ENCODE measurements around the gene AKNAD1. TPM values are rescaled to one million over a fixed set of nuclear protein-coding genes. Genes with fewer than 3 reads are reported as not detected.
"Not testable (repeated sequence)": the region's sequence is repeated elsewhere in the genome, so short reads cannot be mapped to it uniquely, and the experiment has no call there.

AKNAD1 gene
- total RNA-seq, 1 donor from 2014 or later = not detected

GRCh38 chr1:108803548-108803947, 53.3 kb downstream of the AKNAD1 start:
- intact Hi-C loops (cut with DNase I) = no loop called here
- no peak for DNase-seq (ENCODE audit: low spot score)

DNA sequence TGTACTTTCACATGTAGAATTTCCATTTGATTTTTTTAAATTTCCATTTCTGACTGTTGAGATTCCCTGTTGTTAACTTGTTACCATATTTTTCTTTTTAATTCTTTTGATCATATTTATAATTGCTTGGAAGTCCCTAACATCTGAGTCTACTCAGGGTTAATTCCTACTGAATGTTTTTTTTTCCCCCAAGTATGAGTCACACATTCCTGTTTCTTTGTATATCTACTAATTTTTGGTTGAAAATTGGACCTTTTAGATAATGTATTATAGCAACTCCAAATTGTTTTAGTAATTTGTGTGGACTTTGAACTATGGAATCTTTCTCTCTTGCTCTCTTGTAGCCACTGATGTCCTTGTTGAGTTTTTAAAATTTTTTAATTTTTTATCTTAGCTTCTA, 55.8 kb downstream of the AKNAD1 start:
- intact Hi-C loops (cut with DNase I) = no loop called here
- DNase-seq (ENCODE audit: low spot score) = no peak

DNA sequence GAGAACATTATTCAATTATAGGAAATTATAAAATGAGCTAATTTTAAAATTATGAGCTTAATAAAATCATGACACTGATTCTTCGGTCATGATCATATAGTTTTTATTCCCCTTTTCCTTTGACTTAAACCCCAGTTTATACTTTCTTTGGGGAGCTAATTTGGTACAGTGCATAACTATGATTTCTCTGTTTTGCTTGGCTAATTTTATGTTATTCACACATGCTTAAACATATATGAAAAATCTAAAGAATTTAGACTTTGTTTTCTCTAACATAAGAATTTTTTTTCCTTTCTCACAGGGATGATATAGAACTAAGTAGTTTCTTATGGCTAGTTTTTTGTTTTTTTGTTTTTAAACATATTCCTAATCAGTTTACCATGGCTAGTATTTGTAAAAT, 57.9 kb downstream of the AKNAD1 start:
- intact Hi-C loops (cut with DNase I) = no loop called here
- DNase-seq (ENCODE audit: low spot score) = no peak

DNA sequence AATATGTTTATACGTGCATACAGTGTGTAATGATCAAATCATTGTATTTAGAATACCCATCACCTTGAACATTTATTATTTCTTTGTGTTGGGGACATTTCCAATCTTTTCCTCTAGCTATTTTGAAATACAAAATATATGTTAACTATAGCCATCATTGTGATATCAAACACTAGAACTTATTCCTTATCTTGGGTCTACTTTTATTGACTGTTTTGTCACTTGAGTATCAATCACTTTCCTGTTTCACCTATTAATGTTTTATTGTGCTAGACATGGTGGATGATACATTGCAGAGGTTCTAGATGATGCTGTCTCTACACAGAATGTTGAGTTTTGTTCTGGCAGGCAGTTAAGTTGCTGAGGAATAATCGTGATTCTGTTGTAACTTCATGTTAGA, 64.5 kb downstream of the AKNAD1 start:
- intact Hi-C loops (cut with DNase I) = no loop called here
- no peak for DNase-seq (ENCODE audit: low spot score)

DNA sequence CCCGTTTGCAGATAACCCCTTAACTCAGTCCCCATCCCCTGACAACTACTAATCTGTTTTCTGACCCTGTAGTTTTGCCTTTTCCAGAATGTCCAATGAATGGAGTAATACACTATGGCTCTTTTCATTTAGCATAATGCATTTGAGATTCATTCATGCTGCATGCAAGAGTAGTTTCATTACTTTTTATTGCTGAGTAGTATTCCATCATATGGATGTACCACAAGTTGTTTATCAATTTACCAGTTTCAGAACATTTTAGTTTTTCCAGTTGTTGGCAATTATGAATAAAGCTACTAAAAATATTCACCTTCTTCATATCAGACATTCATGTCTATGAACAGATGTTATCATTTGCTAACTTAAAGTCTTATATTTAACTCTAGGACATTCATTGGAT, 65.1 kb downstream of the AKNAD1 start:
- no peak for DNase-seq (ENCODE audit: low spot score)
- intact Hi-C loops (cut with DNase I) = no loop called here

DNA sequence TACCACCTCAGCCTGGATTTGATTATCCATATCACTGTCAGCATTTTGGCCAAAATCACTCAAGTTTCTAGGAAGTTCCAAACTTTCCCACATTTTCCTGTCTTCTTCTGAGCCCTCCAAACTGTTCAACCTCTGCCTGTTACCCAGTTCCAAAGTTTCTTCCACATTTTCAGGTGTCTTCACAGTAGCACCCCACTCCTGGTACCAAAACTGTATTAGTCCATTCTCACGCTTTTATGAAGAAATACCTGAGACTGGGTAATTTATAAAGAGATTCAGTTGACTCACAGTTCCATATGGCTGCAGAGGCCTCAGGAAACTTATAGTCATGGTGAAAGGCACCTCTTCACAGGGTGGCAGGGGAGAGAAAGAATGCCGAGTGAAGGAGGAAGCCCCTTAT, 71.0 kb downstream of the AKNAD1 start:
- intact Hi-C loops (cut with DNase I) = no loop called here
- DNase-seq (ENCODE audit: low spot score) = no peak

- intact Hi-C loops (cut with DNase I) = no loop called here
- no peak for DNase-seq (ENCODE audit: low spot score)
Measured at GRCh38 chr1:108785264-108785663, 71.6 kb downstream of the AKNAD1 start.

- DNase-seq (ENCODE audit: low spot score); intact Hi-C loops (cut with DNase I): not testable (repeated sequence)
Measured at GRCh38 chr1:108781575-108781944, 75.3 kb downstream of the AKNAD1 start.

- DNase-seq (ENCODE audit: low spot score) = no peak
- intact Hi-C loops (cut with DNase I) = no loop called here
Measured at GRCh38 chr1:108780937-108781574, 75.8 kb downstream of the AKNAD1 start.

DNA sequence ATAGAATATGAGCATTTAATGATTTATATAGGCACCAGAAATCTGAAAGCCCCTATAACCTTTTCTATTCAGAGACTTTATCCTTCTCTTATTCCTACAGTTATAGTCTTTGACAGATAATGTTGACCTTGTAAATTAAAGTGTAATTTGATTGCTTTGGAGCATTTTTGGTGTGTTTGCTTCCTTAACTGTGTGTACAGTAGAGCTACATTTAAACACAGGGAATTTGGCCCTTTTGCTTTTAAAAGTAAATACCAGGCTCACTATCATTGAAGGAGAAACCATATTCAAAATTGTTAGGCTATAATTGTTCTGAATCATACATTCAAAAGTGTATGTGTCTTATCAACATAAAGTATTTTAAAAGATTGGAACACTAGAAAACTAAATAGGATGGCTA, 77.4 kb downstream of the AKNAD1 start:
- no peak for DNase-seq (ENCODE audit: low spot score)
- intact Hi-C loops (cut with DNase I) = no loop called here

GRCh38 chr1:108777839-108778238, 79.1 kb downstream of the AKNAD1 start:
- no peak for DNase-seq (ENCODE audit: low spot score)
- intact Hi-C loops (cut with DNase I) = no loop called here

DNA sequence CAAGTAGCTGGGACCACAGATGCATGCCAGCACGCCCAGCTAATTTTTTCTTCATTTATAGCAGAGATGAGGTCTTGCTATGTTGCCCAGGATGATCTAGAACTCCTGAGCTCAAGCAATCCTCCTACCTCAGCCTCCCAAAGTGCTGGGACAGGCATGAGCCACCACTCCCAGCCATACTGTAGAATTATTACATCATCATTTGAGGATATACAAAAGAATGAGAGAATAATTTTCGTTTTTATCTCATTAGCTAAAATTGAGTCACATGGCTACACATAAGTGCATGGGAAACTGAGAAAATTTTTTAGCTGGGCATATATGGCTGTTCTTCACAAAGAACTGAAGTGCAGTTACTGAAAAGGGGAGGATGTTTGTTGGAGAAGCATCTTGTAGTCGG, 89.2 kb downstream of the AKNAD1 start:
- intact Hi-C loops (cut with DNase I) = no loop called here
- no peak for DNase-seq (ENCODE audit: low spot score)

- DNase-seq (ENCODE audit: low spot score) = no peak
- intact Hi-C loops (cut with DNase I) = no loop called here
Measured at GRCh38 chr1:108767115-108767514, 89.8 kb downstream of the AKNAD1 start.

Other genes starting within 250 kb of the AKNAD1 start
- 1.1 TPM for gene HENMT1, start 196.0 kb downstream of the AKNAD1 start, total RNA-seq
- gene PRPF38B, start 164.8 kb downstream of the AKNAD1 start, total RNA-seq = 16.4 TPM
- gene FNDC7, start 144.2 kb downstream of the AKNAD1 start, total RNA-seq = not detected
- 30.3 TPM for gene STXBP3, start 110.4 kb downstream of the AKNAD1 start, total RNA-seq
- gene GPSM2, start 19.9 kb upstream of the AKNAD1 start, total RNA-seq = 0.92 TPM
- 24.7 TPM for gene CLCC1, start 106.4 kb upstream of the AKNAD1 start, total RNA-seq
- 15.7 TPM for gene WDR47, start 185.0 kb upstream of the AKNAD1 start, total RNA-seq
- gene TAF13, start 218.9 kb upstream of the AKNAD1 start, total RNA-seq = 65.0 TPM
- gene TMEM167B, start 233.7 kb upstream of the AKNAD1 start, total RNA-seq = 37.4 TPM

Data from cardiac septum (tissue), 1 donor.